Inferior parietal cortex (tissue), 1 donor: Measurements from ENCODE around the gene NPTN.
"Not testable (repeated sequence)": the region's sequence is repeated elsewhere in the genome, so short reads cannot be mapped to it uniquely, and the experiment has no call there.

ENCODE experiments used
- DNase-seq: peaks from one replicate; pipeline ENCODE4 v3.0.0-alpha.2; 2016; ENCODE audit errors: extremely low spot score

The NPTN gene

DNA sequence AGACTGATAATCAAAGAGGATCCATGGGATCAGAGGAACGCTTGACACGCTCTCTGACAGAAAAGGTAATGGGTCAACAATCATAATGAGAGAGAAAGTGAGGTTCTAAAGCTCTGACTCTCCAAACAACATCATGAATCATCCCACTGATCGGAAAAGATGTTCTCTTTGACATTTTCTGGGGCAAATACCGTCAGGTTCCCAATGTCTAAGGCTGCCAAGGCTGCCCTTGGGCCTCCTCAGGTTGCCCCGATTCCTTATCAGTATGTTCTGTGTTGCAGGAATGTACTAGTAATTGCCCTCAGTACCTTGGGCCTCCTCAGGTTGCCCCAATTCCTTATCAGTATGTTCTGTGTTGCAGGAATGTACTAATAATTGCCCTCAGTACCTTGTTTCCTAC, 60.9 kb downstream of the NPTN start:
- DNase-seq, result no peak

DNA sequence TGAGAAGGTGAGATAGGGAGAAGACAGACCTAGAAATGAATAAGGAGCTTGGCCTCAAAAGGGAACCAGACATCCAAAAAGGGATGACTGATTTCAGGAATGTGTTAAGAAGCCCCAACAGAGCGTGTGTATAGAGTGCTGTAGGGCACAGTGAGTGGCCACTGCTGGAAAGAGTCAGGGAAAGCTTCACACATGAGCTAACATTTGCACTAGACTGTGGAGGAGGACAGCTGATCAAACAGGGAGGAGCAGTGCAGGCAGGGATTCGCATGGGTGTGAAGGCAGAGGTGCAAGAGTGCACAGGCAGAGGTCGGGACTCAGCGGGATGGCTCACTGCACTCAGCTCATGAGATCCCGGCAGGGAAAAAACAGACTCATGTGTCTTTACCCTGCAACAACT, 61.8 kb downstream of the NPTN start:
- DNase-seq, result no peak

DNA sequence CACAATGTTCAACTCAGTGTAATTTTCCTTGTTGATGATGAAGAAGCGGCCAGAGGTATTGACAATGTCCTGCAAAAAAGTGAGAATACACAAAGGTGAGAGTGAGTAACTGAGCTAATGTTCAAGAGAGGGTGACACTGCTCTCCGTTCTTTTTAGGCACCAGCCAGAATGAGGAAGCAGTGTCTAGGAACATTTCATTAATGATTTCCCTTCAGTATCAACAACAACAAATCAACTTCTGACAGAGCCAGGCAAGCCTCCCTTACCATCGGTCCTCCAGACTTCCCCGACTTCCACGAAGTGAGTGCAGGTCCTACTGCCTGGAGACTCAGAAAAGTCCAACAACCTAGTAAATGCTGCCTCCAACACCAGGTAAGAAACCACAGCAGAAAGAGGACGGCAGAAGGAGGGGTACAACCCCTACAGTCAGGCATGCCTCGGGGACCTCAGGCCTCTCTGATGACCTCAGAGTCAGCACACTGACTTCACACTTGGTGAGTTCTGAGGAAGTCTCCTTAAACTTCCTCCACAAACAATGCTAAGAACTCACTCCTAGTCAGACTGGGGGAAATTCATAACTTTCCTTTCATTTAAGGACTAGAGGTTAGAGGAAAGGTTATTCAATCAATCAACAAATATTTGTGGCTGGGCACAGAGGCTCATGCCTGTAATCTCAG, 62.7 kb downstream of the NPTN start:
- no peak for DNase-seq

DNA sequence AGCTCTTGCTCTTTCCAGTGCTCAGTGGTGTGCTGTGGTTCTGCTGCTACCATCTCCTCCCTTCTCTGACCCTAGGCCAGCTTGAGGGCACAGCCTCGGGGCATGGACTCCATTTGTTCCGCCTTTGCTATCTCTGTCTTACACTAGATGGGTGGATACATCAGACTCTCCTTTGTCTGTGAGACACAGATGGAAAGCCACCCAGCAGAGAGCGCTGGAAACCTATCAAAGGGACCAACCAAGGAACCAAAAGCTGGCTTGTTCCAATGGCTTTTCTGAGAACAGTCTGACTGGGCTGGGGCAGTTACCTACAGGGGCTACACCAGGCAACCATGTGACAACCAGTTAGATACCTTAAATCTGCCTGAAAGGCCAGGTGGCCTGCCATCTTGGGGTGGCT, 63.8 kb downstream of the NPTN start:
- DNase-seq, result no peak

DNA sequence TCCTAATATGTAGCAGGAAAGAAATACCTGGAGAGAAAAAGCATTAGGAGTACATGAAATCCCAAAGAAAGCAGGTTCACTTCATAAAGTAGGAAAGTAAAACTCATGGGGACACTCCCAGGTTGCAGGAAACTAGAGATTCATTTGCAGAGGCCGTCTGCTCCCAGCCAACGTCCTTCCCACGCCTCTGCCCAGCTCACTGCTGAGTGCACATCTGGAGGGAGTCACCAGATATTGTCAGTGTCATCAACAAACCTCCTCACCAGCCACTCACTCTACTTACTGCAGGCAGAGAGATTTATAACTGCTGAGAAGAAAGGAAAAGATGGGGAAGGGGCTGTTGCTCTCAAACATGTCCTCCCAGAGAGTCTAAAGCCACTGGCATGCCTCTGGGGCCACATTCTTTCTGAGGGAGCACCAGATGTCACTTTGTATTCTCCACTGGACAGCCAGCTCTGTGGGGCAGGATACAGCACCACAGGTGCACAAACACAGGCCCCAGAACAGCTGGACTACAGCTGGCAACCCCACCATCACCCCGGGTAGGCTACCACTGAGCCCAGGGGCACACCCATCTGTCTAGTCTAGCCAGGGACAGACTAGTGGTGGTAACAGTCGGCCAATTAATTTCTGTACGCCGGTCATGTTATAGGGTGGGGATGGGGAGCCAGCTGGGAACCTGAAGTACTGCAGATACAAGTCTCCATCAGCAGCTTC, 64.5 kb downstream of the NPTN start:
- DNase-seq, result no peak

DNA sequence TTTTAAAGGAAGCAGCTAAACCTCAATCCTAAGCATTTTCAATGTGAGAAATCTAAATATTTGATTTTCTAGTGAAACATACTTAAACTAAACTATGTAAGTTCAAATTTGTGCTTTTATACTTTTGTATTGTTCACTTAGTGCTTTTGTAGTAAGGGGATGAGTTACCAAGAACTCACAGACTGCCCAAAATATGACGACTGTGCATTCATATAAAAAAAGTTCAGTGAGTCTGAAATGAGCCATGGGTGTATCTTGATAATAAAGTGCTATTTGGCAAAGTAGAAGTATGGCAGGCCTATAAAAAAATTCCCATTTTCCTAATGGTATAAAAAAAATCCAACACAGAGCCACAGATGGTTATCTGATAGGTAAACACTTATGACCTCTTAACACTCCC, 66.2 kb downstream of the NPTN start:
- DNase-seq, result no peak

- DNase-seq, result peak; percentile 49
These were observed 68.9 kb downstream of the NPTN start for GRCh38 chr15:73564255-73564654.

DNA sequence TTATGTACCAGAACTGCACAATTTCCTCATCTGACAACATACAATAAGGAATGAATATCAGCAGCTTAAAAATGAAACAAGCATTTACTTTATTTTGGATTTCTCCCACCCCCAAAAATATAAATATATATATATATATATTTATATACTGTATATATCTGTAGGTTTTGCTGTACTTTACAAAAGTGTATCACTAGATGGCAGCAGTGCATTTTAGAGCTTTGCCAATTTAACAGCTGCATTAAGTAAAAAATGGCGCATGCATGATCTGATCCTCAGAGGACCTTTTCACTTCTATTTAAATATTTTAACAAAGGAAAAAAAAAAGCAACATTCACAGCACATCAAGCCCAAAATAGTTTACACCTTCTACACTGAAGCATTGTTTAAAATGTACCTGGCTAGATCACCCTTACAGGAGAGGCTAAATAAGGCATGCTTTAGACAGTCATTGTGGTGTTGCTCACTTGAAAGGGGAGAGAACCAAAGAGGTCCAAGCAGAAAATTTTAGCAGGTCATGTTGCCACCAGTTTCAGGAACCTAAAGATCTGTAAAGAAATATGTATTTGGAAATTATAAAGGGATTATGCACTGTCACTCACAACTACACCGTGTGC, 72.6 kb downstream of the NPTN start:
- peak; percentile 86 for DNase-seq

DNA sequence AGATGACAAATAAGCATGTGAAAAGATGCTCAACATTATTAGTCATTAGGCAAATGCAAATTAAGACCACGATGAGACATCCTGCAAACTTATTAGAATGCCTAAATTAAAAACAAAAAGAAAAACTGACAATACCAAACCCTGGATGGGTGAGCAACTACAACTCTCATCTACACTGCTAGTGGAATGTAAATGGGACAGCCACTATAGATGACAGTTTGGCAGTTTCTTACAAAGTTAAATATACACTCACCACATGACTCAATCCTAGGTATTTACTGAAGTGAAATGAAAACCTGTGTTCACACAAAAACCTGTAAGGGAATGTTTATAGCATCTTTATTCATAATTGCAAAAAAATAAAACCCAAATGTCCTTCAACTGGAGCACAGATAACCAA, 74.7 kb downstream of the NPTN start:
- no peak for DNase-seq

- no peak for DNase-seq
These were observed 78.1 kb downstream of the NPTN start for GRCh38 chr15:73555080-73555479.

GRCh38 chr15:73550190-73550589, 83.0 kb downstream of the NPTN start:
- DNase-seq, result no peak

DNA sequence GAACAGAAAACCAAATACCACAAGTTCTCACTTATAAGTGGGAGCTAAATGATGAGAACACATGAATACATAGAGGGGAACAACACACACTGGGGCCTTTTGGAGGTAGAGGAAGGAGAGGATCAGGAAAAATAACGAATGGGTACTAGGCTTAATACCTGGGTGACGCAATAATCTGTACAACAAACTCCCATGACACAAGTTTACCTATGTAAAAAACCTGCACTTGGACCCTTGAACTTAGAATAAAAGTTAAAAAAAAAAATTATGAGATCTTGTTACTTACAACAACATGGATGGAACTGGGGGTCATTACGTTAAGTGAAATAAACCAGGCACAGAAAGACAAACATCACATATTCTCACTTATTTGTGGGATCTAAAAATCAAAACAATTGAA, 84.3 kb downstream of the NPTN start:
- not testable (repeated sequence) for DNase-seq

GRCh38 chr15:73541479-73541878, 91.7 kb downstream of the NPTN start:
- DNase-seq, result no peak

DNA sequence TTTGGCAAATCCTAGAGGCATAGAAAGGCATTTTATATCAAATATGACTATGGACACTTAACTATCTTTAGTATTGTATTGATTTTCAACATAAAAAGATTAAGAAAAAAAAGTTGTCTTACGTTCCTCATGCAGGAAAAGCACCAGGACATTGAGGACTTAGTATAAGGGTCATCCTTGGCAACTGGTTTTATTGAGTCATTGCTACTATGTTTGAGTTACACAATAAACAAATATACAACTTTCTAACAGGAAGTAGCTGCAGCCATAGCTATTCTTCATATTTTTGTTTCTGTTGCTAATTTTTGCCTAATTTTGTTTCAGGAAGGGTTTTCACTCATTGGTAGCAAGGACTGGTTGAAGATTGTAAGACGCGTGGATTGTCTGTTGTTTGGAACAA, 93.0 kb downstream of the NPTN start:
- DNase-seq, result no peak

- no peak for DNase-seq
These were observed 93.7 kb downstream of the NPTN start for GRCh38 chr15:73539212-73540128.

- DNase-seq, result no peak
These were observed 94.5 kb downstream of the NPTN start for GRCh38 chr15:73538563-73539211.

GRCh38 chr15:73538123-73538522, 95.1 kb downstream of the NPTN start:
- no peak for DNase-seq

GRCh38 chr15:73530649-73531048, 102.5 kb downstream of the NPTN start:
- no peak for DNase-seq

- no peak for DNase-seq
These were observed 105.6 kb downstream of the NPTN start for GRCh38 chr15:73527598-73527997.

DNA sequence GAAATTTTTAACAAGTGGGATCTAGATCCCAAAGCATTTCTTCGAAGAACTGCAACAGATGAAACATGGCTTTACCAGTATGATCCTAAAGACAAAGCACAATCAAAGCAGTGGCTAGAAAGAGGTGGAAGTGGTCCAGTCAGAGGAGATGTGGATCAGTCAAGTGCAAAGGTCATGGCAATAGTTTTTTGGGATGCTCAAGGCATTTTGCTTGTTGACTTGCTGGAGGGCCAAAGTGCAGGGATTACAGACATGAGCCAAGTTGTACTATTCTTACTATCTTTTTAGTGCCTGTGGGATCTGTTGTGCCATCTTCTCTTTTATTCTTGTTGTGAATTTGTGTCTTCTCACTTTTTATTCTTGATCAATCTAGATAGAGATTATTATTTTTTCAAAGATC, 108.3 kb downstream of the NPTN start:
- DNase-seq, result no peak

DNA sequence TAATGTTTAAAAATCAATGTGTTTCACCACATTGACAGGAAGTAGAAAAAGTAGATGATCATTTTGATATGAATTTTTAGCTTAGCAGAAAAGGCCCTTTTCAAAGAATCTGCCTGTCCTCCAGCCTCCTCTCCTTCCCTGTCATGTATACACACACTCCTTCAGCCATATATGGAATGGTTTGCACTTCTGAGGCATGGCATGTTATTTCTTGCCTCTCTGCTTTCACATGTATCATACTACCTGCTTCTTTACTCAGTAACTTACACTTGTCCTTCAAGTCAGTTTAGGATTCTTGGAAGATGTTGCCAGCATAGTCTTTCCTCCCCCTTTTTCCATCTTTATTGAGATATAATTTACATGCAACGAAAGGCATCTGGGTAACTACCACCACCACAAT, 111.2 kb downstream of the NPTN start:
- no peak for DNase-seq
